Breast epithelium (tissue), 4 donors: ENCODE data around the gene SUN3. TPM values are rescaled to one million over a fixed set of nuclear protein-coding genes. Genes with fewer than 3 reads are reported as not detected.
"Not testable (repeated sequence)": the region's sequence is repeated elsewhere in the genome, so short reads cannot be mapped to it uniquely, and the experiment has no call there.

ENCODE experiments used
- DNase-seq, 2 donors: peaks; one replicate each; pipeline ENCODE4 v3.0.0-alpha.2; 2019; ENCODE audit warnings: low spot score in 2 of 2
- H3K27ac ChIP-seq, 2 donors: fragments of 200-600 bp; sonication (generic) in 1 of 2; one replicate each; pipeline ENCODE4 v1.5.1; 2016 to 2019; ENCODE audit warnings: mild to moderate bottlenecking in 1 of 2
- H3K27me3 ChIP-seq, 2 donors: fragments of 200-600 bp; sonication (generic) in 1 of 2; one replicate each; pipeline versions ENCODE4 v1.5.1 to v1.6.0; 2017 to 2019; ENCODE audit warnings: control low read depth in 1 of 2, mild to moderate bottlenecking in 1 of 2
- H3K36me3 ChIP-seq: fragments of 200-600 bp; one replicate; pipeline ENCODE4 v1.5.1; 2019
- H3K4me1 ChIP-seq, 2 donors: fragments of 200-600 bp; sonication (generic); one replicate each; pipeline ENCODE4 v1.5.1; 2016 to 2019; ENCODE audit warnings: control low read depth in 1 of 2
- H3K4me3 ChIP-seq, 3 donors: fragments of 200-600 bp; sonication (generic); 1 replicate in 2 of 3; 2 replicates in 1 of 3; pipeline ENCODE4 v1.5.1; 2016 to 2019; ENCODE audit warnings: mild to moderate bottlenecking in 3 of 3, moderate library complexity in 2 of 3
- H3K9me3 ChIP-seq, 2 donors: fragments of 200-600 bp; sonication (generic) in 1 of 2; one replicate each; pipeline ENCODE4 v1.5.1; 2016 to 2019; ENCODE audit warnings: control low read depth in 1 of 2
- CTCF ChIP-seq, 3 donors: fragments of 450-650 bp; IDR thresholded peaks; one replicate each; pipeline ENCODE4 v1.5.1; 2016 to 2017; ENCODE audit warnings: antibody characterized with exemption in 3 of 3, mild to moderate bottlenecking in 3 of 3, moderate library complexity in 3 of 3
- POLR2A ChIP-seq: fragments of 450-650 bp; IDR thresholded peaks from one replicate; pipeline ENCODE4 v1.6.1; 2016; ENCODE audit warnings: antibody characterized with exemption, mild to moderate bottlenecking, moderate library complexity
- POLR2AphosphoS5 ChIP-seq, 3 donors: sonication (generic); formaldehyde crosslinking; IDR thresholded peaks; one replicate each; pipeline ENCODE4 v1.6.1; 2017; ENCODE audit warnings: antibody characterized with exemption in 3 of 3
- intact Hi-C: fragments of 100-400 bp; cut with DNase I; formaldehyde crosslinking; loops from one replicate; pipeline ENCODE4 v1.15.1; 2023; ENCODE audit warnings: low total_unique reads
- total RNA-seq, 3 donors: library from RNA; depleted of rRNA; stranded (reverse); fragments of >200 nt; gene quantifications; one replicate each; pipeline ENCODE4 v1.1.0, GENCODE V29; 2016

SUN3 gene
- total RNA-seq, 3 donors from 2014 or later, result not detected

- H3K27me3 ChIP-seq, result no peaks in the 10 kb centered on the region
- TF ChIP-seq POLR2A, result no peak
- no peak for TF ChIP-seq POLR2AphosphoS5 (IDR thresholded peaks at IDR 0.05)
- no peak for TF ChIP-seq CTCF (IDR thresholded peaks at IDR 0.05)
- intact Hi-C loops, result no loop called here
- no peak for DNase-seq
- H3K36me3 ChIP-seq, result no peaks in the 10 kb centered on the region
- no peaks in the 10 kb centered on the region for H3K9me3 ChIP-seq
- no peak overlapping the region for H3K27ac ChIP-seq
- H3K4me3 ChIP-seq, result no peak overlapping the region
- no peaks in the 10 kb centered on the region for H3K4me1 ChIP-seq
Measured at GRCh38 chr7:47999413-47999812, 29.5 kb downstream of the SUN3 start.

- no peak for DNase-seq
- intact Hi-C loops, result no loop called here
- no peak for TF ChIP-seq POLR2A
- H3K9me3 ChIP-seq, result no peaks in the 10 kb centered on the region
- no peaks in the 10 kb centered on the region for H3K36me3 ChIP-seq
- H3K4me3 ChIP-seq, result no peak overlapping the region
- no peaks in the 10 kb centered on the region for H3K27me3 ChIP-seq
- no peak overlapping the region for H3K27ac ChIP-seq
- H3K4me1 ChIP-seq, result no peaks in the 10 kb centered on the region
Measured at GRCh38 chr7:47992446-47992845, 36.5 kb downstream of the SUN3 start.

- Histone ChIP-seq H3K4me1 (no peaks in the 10 kb centered on the region), H3K27ac (peak overlapping the region in 1 of 2 donors; percentile 26), H3K27me3 (no peaks in the 10 kb centered on the region), H3K36me3 (no peaks in the 10 kb centered on the region), H3K9me3 (no peaks in the 10 kb centered on the region), H3K4me3 (peak overlapping the region; percentile 48 to 67 (median 52))
- DNase-seq, result peak; percentile 47 to 60
- intact Hi-C loops, result no loop called here
- peak in 2 of 3 donors; percentile 12 to 32 for TF ChIP-seq CTCF (IDR thresholded peaks at IDR 0.05)
- TF ChIP-seq POLR2A, result no peak
- TF ChIP-seq POLR2AphosphoS5 (IDR thresholded peaks at IDR 0.05), result no peak
Measured at GRCh38 chr7:47991741-47992311, 37.1 kb downstream of the SUN3 start.

- TF ChIP-seq CTCF (IDR thresholded peaks at IDR 0.05) (no peak), POLR2AphosphoS5 (IDR thresholded peaks at IDR 0.05) (no peak), POLR2A (no peak)
- H3K4me3 ChIP-seq, result peak overlapping the region in 2 of 3 donors; percentile 52 to 67
Measured at GRCh38 chr7:47991270-47991669, 37.6 kb downstream of the SUN3 start.

GRCh38 chr7:47990592-47990991, 38.3 kb downstream of the SUN3 start:
- H3K4me3 ChIP-seq, result no peak overlapping the region
- intact Hi-C loops, result no loop called here
- H3K27me3 ChIP-seq, result no peaks in the 10 kb centered on the region
- H3K9me3 ChIP-seq, result no peaks in the 10 kb centered on the region
- H3K4me1 ChIP-seq, result no peaks in the 10 kb centered on the region
- no peak for DNase-seq
- no peaks in the 10 kb centered on the region for H3K36me3 ChIP-seq
- H3K27ac ChIP-seq, result no peak overlapping the region
- TF ChIP-seq CTCF (IDR thresholded peaks at IDR 0.05), result no peak
- no peak for TF ChIP-seq POLR2AphosphoS5 (IDR thresholded peaks at IDR 0.05)
- no peak for TF ChIP-seq POLR2A

More at GRCh38 chr7:47991270-47991669, 37.6 kb downstream of the SUN3 start:
- H3K9me3 ChIP-seq, result no peaks in the 10 kb centered on the region
- H3K4me1 ChIP-seq, result no peaks in the 10 kb centered on the region
- intact Hi-C loops, result no loop called here
- H3K36me3 ChIP-seq, result no peaks in the 10 kb centered on the region
- DNase-seq, result no peak
- no peaks in the 10 kb centered on the region for H3K27me3 ChIP-seq
- H3K27ac ChIP-seq, result no peak overlapping the region

- H3K27ac ChIP-seq, DNase-seq, intact Hi-C loops, H3K9me3 ChIP-seq, H3K36me3 ChIP-seq, H3K27me3 ChIP-seq, H3K4me1 ChIP-seq, H3K4me3 ChIP-seq: not testable (repeated sequence)
Measured at GRCh38 chr7:47989607-47990400, 39.1 kb downstream of the SUN3 start.
